H4 (cell line): Measurements from ENCODE around the gene STT3B. TPM values are rescaled to one million over a fixed set of nuclear protein-coding genes. Genes with fewer than 3 reads are reported as not detected.

Experiments
- DNase-seq: peaks from one replicate; pipeline ENCODE4 v3.0.0-alpha.2; 2015; ENCODE audit warnings: low spot score
- total RNA-seq: library from RNA; depleted of rRNA; stranded (reverse); fragments of >200 nt; shearing (Covaris generic); gene quantifications from 2 replicates; pipeline ENCODE4 v1.2.3, GENCODE V29; 2014

STT3B gene
- total RNA-seq, 1 experiment from 2014 or later = 113 TPM

GRCh38 chr3:31551646-31552045, 18.9 kb downstream of the STT3B start:
- no peak for DNase-seq

- no peak for DNase-seq
These were observed 19.4 kb downstream of the STT3B start for GRCh38 chr3:31552103-31552502.

- no peak for DNase-seq
These were observed 20.5 kb downstream of the STT3B start for GRCh38 chr3:31553258-31553657.

GRCh38 chr3:31555204-31555603, 22.5 kb downstream of the STT3B start:
- DNase-seq = no peak

- DNase-seq = no peak
These were observed 27.3 kb downstream of the STT3B start for GRCh38 chr3:31559872-31560534.

GRCh38 chr3:31561891-31562290, 29.2 kb downstream of the STT3B start:
- no peak for DNase-seq

- DNase-seq = no peak
These were observed 29.8 kb downstream of the STT3B start for GRCh38 chr3:31562525-31562924.

- no peak for DNase-seq
These were observed 32.6 kb downstream of the STT3B start for GRCh38 chr3:31565288-31565687.

GRCh38 chr3:31567036-31567435, 34.3 kb downstream of the STT3B start:
- no peak for DNase-seq

- DNase-seq = no peak
These were observed 35.9 kb downstream of the STT3B start for GRCh38 chr3:31568649-31569048.

- DNase-seq = no peak
These were observed 38.6 kb downstream of the STT3B start for GRCh38 chr3:31571325-31571724.

GRCh38 chr3:31572236-31573004, 39.7 kb downstream of the STT3B start:
- DNase-seq = no peak

- DNase-seq = no peak
These were observed 40.5 kb downstream of the STT3B start for GRCh38 chr3:31573036-31573779.

GRCh38 chr3:31575448-31575847, 42.7 kb downstream of the STT3B start:
- no peak for DNase-seq

- no peak for DNase-seq
These were observed 43.8 kb downstream of the STT3B start for GRCh38 chr3:31576521-31576920.

GRCh38 chr3:31577232-31577631, 44.5 kb downstream of the STT3B start:
- no peak for DNase-seq

GRCh38 chr3:31579828-31580227, 47.1 kb downstream of the STT3B start:
- DNase-seq = no peak

- no peak for DNase-seq
These were observed 47.9 kb downstream of the STT3B start for GRCh38 chr3:31580645-31581044.

GRCh38 chr3:31581660-31582059, 48.9 kb downstream of the STT3B start:
- DNase-seq = no peak

- no peak for DNase-seq
These were observed 56.5 kb downstream of the STT3B start for GRCh38 chr3:31589228-31589627.

- no peak for DNase-seq
These were observed 57.9 kb downstream of the STT3B start for GRCh38 chr3:31590650-31591049.

- DNase-seq = no peak
These were observed 60.0 kb downstream of the STT3B start for GRCh38 chr3:31592764-31593163.

GRCh38 chr3:31596176-31596575, 63.5 kb downstream of the STT3B start:
- no peak for DNase-seq
